HepG2 (cell line): ENCODE results near the gene KATNB1. TPM values are rescaled to one million over a fixed set of nuclear protein-coding genes. Genes with fewer than 3 reads are reported as not detected.

Source experiments
- AGO2 ChIP-seq: fragments of 200-400 bp; formaldehyde crosslinking; optimal IDR thresholded peaks from 2 replicates; pipeline ENCODE3; 2017; ENCODE audit warnings: mild to moderate bottlenecking, low read depth, low read length, moderate library complexity
- ARNTL ChIP-seq: sonication (generic); formaldehyde crosslinking; IDR thresholded peaks from 2 replicates; pipeline ENCODE4 v1.4.0; 2020; ENCODE audit warnings: mild to moderate bottlenecking, missing genetic modification reagents
- EHMT2 ChIP-seq: fragments of 200-600 bp; sonication (generic); IDR thresholded peaks from 2 replicates; pipeline ENCODE4 v1.7.0; 2017; ENCODE audit warnings: antibody characterized with exemption, low read depth, low read length, borderline replicate concordance
- HIC2 ChIP-seq: sonication (generic); formaldehyde crosslinking; IDR thresholded peaks from 2 replicates; pipeline ENCODE4 v1.9.0; 2022; ENCODE audit warnings: low read depth, missing genetic modification reagents
- HNRNPK ChIP-seq: fragments of 200-400 bp; formaldehyde crosslinking; IDR thresholded peaks from 2 replicates; pipeline ENCODE4 v1.6.1; 2018; ENCODE audit warnings: low read length, low read depth, moderate library complexity, mild to moderate bottlenecking; ENCODE audit not compliant: poor library complexity, severe bottlenecking
- HNRNPLL ChIP-seq: fragments of 200-400 bp; formaldehyde crosslinking; IDR thresholded peaks from 2 replicates; pipeline ENCODE4 v1.6.1; 2017; ENCODE audit warnings: mild to moderate bottlenecking, low read depth, low read length; ENCODE audit not compliant: poor library complexity, severe bottlenecking
- KDM5A ChIP-seq: fragments of 200-600 bp; sonication (generic); IDR thresholded peaks from 2 replicates; pipeline ENCODE4 v1.7.0; 2018; ENCODE audit warnings: antibody characterized with exemption, mild to moderate bottlenecking, low read length, borderline replicate concordance
- MATR3 ChIP-seq: sonication (generic); formaldehyde crosslinking; IDR thresholded peaks from 2 replicates; pipeline ENCODE4 v1.4.0; 2020; ENCODE audit warnings: missing genetic modification reagents
- MBNL3 ChIP-seq: fragments of 250-450 bp; sonication (Bioruptor Pico); conservative IDR thresholded peaks from 2 replicates; pipeline ENCODE4 v1.8.0; 2022; ENCODE audit warnings: mild to moderate bottlenecking, inconsistent platforms
- MED1 ChIP-seq: sonication (generic); formaldehyde crosslinking; IDR thresholded peaks from 2 replicates; pipeline ENCODE4 v1.4.0; 2020; ENCODE audit warnings: missing genetic modification reagents
- MYPOP ChIP-seq: sonication (generic); formaldehyde crosslinking; IDR thresholded peaks from 2 replicates; pipeline ENCODE4 v1.8.1; 2023; ENCODE audit warnings: mild to moderate bottlenecking, moderate library complexity, missing genetic modification reagents
- PTBP1 ChIP-seq: fragments of 200-400 bp; formaldehyde crosslinking; IDR thresholded peaks from 2 replicates; pipeline ENCODE4 v1.6.1; 2018; ENCODE audit warnings: low read length, low read depth; ENCODE audit not compliant: poor library complexity, severe bottlenecking
- RARG ChIP-seq: sonication (generic); formaldehyde crosslinking; IDR thresholded peaks from 2 replicates; pipeline ENCODE4 v1.4.0; 2020; ENCODE audit warnings: low read depth, mild to moderate bottlenecking, missing genetic modification reagents
- SSRP1 ChIP-seq: IDR thresholded peaks from 2 replicates; pipeline ENCODE4 v1.6.1; 2016; ENCODE audit warnings: control low read depth
- TCF12 ChIP-seq, 2 experiments: fragments of 450-650 bp in 1 of 2; sonication (generic) in 1 of 2; formaldehyde crosslinking in 1 of 2; IDR thresholded peaks; 2 replicates each; pipeline versions ENCODE4 v1.6.1 to v1.8.0; 2017 to 2022; ENCODE audit warnings: antibody characterized with exemption in 1 of 2, mild to moderate bottlenecking in 1 of 2, missing genetic modification reagents in 1 of 2, moderate library complexity in 1 of 2
- TEAD3 ChIP-seq: optimal IDR thresholded peaks from 2 replicates; pipeline ENCODE3; 2016; ENCODE audit warnings: borderline replicate concordance
- ZNF160 ChIP-seq: sonication (generic); formaldehyde crosslinking; IDR thresholded peaks from 2 replicates; pipeline ENCODE4 v1.8.0; 2022; ENCODE audit warnings: mild to moderate bottlenecking, inconsistent platforms, missing genetic modification reagents
- ZNF33B ChIP-seq: sonication (generic); formaldehyde crosslinking; IDR thresholded peaks from 2 replicates; pipeline ENCODE4 v1.5.1; 2020; ENCODE audit warnings: mild to moderate bottlenecking, missing genetic modification reagents
- ZNF619 ChIP-seq: sonication (generic); formaldehyde crosslinking; IDR thresholded peaks from 2 replicates; pipeline ENCODE4 v1.4.0; 2020; ENCODE audit warnings: mild to moderate bottlenecking, missing genetic modification reagents
- ZNF746 ChIP-seq: sonication (generic); formaldehyde crosslinking; IDR thresholded peaks from 2 replicates; pipeline ENCODE4 v1.8.0; 2022; ENCODE audit warnings: mild to moderate bottlenecking, missing genetic modification reagents
- ZNF83 ChIP-seq: sonication (generic); formaldehyde crosslinking; IDR thresholded peaks from 2 replicates; pipeline ENCODE4 v1.4.0; 2020; ENCODE audit warnings: missing genetic modification reagents, mild to moderate bottlenecking, borderline replicate concordance
- polyA plus RNA-seq, 8 experiments: library from polyadenylated mRNA; depleted of rRNA in 3 of 8; stranded (reverse) in 7 of 8; unstranded in 1 of 8; fragments of >200 nt; fragmentation: Illumina TruSeq in 4 of 8; extraction: Trizol in 4 of 8; gene quantifications; 2 replicates each; pipeline versions ENCODE4 v1.2.1 to v1.2.3, GENCODE V29; 2011 to 2016; ENCODE audit warnings: low read depth in 4 of 8, missing spikeins in 1 of 8, mixed read lengths in 1 of 8; ENCODE audit not compliant: insufficient read depth in 1 of 8
- total RNA-seq, 5 experiments: library from RNA; depleted of rRNA; stranded (reverse); fragments of >200 nt; fragmentation: Illumina TruSeq; extraction: Trizol; gene quantifications; 2 replicates each; pipeline ENCODE4 v1.2.3, GENCODE V29; 2016; ENCODE audit warnings: low read depth in 1 of 5
- TF ChIP-seq, protein P1 (sequence below): sonication (generic); formaldehyde crosslinking; IDR thresholded peaks from 2 replicates; pipeline ENCODE4 v1.5.0; 2020; ENCODE audit warnings: missing genetic modification reagents
- TF ChIP-seq, protein P2 (sequence below): sonication (generic); formaldehyde crosslinking; IDR thresholded peaks from 2 replicates; pipeline ENCODE4 v1.4.0; 2020; ENCODE audit warnings: missing genetic modification reagents, mild to moderate bottlenecking, borderline replicate concordance

The KATNB1 gene
- total and polyA plus RNA-seq, 2 of the 13 experiments (the other 11 are each of a cell fraction or from before 2014, with no cell fraction given): 31.5 to 43.5 TPM

- TF ChIP-seq ZNF83 (no peak), ZNF746 (CRISPR knock-in tag) (no peak), MATR3 (CRISPR knock-in tag) (no peak), ZNF160 (CRISPR knock-in tag) (no peak), HIC2 (no peak), MYPOP (0 out of 2 replicates have a peak, but pooled peaks have one; percentile 24), ARNTL (CRISPR knock-in tag) (no peak), HNRNPK (no peak), TEAD3 (peak; percentile 7), TCF12 (IDR thresholded peaks at IDR 0.05) (no peak), TCF12 (CRISPR knock-in tag; IDR thresholded peaks at IDR 0.05) (no peak), PTBP1 (no peak), EHMT2 (no peak), SSRP1 (CRISPR knock-in tag) (0 out of 2 replicates have a peak, but pooled peaks have one; percentile 17), RARG (CRISPR knock-in tag) (no peak), KDM5A (no peak), MED1 (CRISPR knock-in tag) (no peak), MBNL3 (CRISPR knock-in tag) (0 out of 2 replicates have a peak, but pooled peaks have one; percentile 25), HNRNPLL (peak; percentile 34), ZNF619 (CRISPR knock-in tag) (no peak), AGO2 (no peak), ZNF33B (CRISPR knock-in tag) (0 out of 2 replicates have a peak, but pooled peaks have one; percentile 50)
- TF ChIP-seq, protein P1, sequence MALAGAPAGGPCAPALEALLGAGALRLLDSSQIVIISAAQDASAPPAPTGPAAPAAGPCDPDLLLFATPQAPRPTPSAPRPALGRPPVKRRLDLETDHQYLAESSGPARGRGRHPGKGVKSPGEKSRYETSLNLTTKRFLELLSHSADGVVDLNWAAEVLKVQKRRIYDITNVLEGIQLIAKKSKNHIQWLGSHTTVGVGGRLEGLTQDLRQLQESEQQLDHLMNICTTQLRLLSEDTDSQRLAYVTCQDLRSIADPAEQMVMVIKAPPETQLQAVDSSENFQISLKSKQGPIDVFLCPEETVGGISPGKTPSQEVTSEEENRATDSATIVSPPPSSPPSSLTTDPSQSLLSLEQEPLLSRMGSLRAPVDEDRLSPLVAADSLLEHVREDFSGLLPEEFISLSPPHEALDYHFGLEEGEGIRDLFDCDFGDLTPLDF (CRISPR knock-in tag): no peak
- TF ChIP-seq, protein P2, sequence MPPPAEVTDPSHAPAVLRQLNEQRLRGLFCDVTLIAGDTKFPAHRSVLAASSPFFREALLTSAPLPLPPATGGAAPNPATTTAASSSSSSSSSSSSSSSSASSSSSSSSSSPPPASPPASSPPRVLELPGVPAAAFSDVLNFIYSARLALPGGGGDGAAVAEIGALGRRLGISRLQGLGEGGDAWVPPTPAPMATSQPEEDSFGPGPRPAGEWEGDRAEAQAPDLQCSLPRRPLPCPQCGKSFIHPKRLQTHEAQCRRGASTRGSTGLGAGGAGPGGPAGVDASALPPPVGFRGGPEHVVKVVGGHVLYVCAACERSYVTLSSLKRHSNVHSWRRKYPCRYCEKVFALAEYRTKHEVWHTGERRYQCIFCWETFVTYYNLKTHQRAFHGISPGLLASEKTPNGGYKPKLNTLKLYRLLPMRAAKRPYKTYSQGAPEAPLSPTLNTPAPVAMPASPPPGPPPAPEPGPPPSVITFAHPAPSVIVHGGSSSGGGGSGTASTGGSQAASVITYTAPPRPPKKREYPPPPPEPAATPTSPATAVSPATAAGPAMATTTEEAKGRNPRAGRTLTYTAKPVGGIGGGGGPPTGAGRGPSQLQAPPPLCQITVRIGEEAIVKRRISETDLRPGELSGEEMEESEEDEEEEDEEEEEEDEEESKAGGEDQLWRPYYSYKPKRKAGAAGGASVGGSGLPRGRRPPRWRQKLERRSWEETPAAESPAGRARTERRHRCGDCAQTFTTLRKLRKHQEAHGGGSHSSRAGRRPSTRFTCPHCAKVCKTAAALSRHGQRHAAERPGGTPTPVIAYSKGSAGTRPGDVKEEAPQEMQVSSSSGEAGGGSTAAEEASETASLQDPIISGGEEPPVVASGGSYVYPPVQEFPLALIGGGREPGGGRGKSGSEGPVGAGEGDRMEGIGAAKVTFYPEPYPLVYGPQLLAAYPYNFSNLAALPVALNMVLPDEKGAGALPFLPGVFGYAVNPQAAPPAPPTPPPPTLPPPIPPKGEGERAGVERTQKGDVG (CRISPR knock-in tag): no peak
Observed at GRCh38 chr16:57734308-57734924, 1.2 kb upstream of the KATNB1 start (continued).
